HEK293T (cell line): ENCODE measurements around the gene UEVLD.

Experiments used
- CTCF ChIA-PET: fragments of 350-600 bp; formaldehyde crosslinking; extraction: SDS; loops from one replicate; lab custom pipeline; 2021; ENCODE audit warnings: antibody characterized with exemption, inconsistent platforms; lab: Yijun Ruan, JAX
- POLR2A ChIA-PET: fragments of 350-600 bp; formaldehyde crosslinking; extraction: SDS; loops from one replicate; lab custom pipeline; 2020; ENCODE audit warnings: antibody characterized with exemption, inconsistent platforms; lab: Yijun Ruan, JAX
- DNase-seq: peaks from one replicate; pipeline ENCODE4 v3.0.0; 2012; ENCODE audit warnings: mixed read lengths; ENCODE audit errors: extremely low spot score
- ARNT ChIP-seq: fragments of 450-650 bp; IDR thresholded peaks from 2 replicates; pipeline ENCODE4 v1.6.1; 2017; ENCODE audit warnings: mild to moderate bottlenecking
- BHLHE40 ChIP-seq: fragments of 450-650 bp; IDR thresholded peaks from 2 replicates; pipeline ENCODE4 v1.6.1; 2016; ENCODE audit warnings: mild to moderate bottlenecking, moderate library complexity, borderline replicate concordance
- CTBP1 ChIP-seq: fragments of 450-650 bp; IDR thresholded peaks from 2 replicates; pipeline ENCODE4 v1.6.1; 2016; ENCODE audit warnings: borderline replicate concordance
- ELF4 ChIP-seq: fragments of 450-650 bp; IDR thresholded peaks from 2 replicates; pipeline ENCODE4 v1.6.1; 2017; ENCODE audit warnings: antibody characterized with exemption
- FOXA1 ChIP-seq: fragments of 450-650 bp; IDR thresholded peaks from 2 replicates; pipeline ENCODE4 v1.6.1; 2016; ENCODE audit warnings: mild to moderate bottlenecking
- FOXK2 ChIP-seq: fragments of 450-650 bp; IDR thresholded peaks from 2 replicates; pipeline ENCODE4 v1.6.1; 2016; ENCODE audit warnings: mild to moderate bottlenecking
- FOXM1 ChIP-seq: fragments of 450-650 bp; IDR thresholded peaks from 2 replicates; pipeline ENCODE4 v1.6.1; 2017; ENCODE audit warnings: mild to moderate bottlenecking, borderline replicate concordance
- HDGF ChIP-seq: fragments of 450-650 bp; IDR thresholded peaks from 2 replicates; pipeline ENCODE4 v1.6.1; 2017; ENCODE audit warnings: antibody characterized with exemption, borderline replicate concordance
- L3MBTL2 ChIP-seq: fragments of 450-650 bp; conservative IDR thresholded peaks from 2 replicates; pipeline ENCODE4 v1.6.1; 2016; ENCODE audit warnings: mild to moderate bottlenecking
- LEF1 ChIP-seq: fragments of 450-650 bp; IDR thresholded peaks from 2 replicates; pipeline ENCODE4 v1.6.1; 2017; ENCODE audit warnings: mild to moderate bottlenecking, borderline replicate concordance
- NFRKB ChIP-seq: fragments of 450-650 bp; IDR thresholded peaks from 2 replicates; pipeline ENCODE4 v1.6.1; 2016; ENCODE audit warnings: mild to moderate bottlenecking, moderate library complexity
- SP1 ChIP-seq: fragments of 450-650 bp; IDR thresholded peaks from 2 replicates; pipeline ENCODE4 v1.6.1; 2017
- SUZ12 ChIP-seq: fragments of 450-650 bp; IDR thresholded peaks from 2 replicates; pipeline ENCODE4 v1.6.1; 2016; ENCODE audit warnings: mild to moderate bottlenecking
- TARDBP ChIP-seq: fragments of 450-650 bp; IDR thresholded peaks from 2 replicates; pipeline ENCODE4 v1.6.1; 2016
- ZNF384 ChIP-seq: fragments of 450-650 bp; IDR thresholded peaks from 2 replicates; pipeline ENCODE4 v1.6.1; 2016
- TF ChIP-seq, protein P1 (sequence below): fragments of 450-650 bp; IDR thresholded peaks from 2 replicates; pipeline ENCODE4 v1.6.1; 2016

The UEVLD gene

DNA sequence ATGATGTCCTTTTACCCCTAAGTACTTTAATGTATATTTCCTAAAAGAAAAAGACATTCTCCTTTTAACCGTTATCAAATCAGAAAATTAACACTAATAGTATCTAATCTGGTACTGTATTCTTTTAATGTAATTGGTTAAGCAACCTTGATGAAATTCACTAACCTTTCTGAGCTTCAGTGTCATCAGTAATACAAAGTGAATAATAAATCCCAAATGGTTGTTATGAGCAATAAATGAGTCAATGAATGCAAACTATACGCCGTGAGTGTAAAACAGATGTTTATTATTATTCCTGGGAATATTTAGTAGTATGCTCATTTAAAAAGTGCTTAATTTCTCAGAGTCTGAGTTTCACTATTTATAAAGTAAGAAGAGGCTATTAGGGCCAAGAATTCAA, 21.5 kb downstream of the UEVLD start:
- TF ChIP-seq BHLHE40 (no peak), L3MBTL2 (no peak), NFRKB (no peak), ARNT (no peak), SUZ12 (no peak), LEF1 (no peak), HDGF (no peak), TARDBP (no peak), ZNF384 (no peak), ELF4 (no peak), CTBP1 (no peak), FOXA1 (no peak)
- TF ChIP-seq, protein P1, sequence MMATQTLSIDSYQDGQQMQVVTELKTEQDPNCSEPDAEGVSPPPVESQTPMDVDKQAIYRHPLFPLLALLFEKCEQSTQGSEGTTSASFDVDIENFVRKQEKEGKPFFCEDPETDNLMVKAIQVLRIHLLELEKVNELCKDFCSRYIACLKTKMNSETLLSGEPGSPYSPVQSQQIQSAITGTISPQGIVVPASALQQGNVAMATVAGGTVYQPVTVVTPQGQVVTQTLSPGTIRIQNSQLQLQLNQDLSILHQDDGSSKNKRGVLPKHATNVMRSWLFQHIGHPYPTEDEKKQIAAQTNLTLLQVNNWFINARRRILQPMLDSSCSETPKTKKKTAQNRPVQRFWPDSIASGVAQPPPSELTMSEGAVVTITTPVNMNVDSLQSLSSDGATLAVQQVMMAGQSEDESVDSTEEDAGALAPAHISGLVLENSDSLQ, result no peak
- ChIA-PET POLR2A (interaction anchor here (1.0 kb wide), 1 partner anchor 67 kb away, joined by 3 read pairs; the partner anchor contains the start of gene SPTY2D1), CTCF (no interaction called here)
- DNase-seq, result no peak

DNA sequence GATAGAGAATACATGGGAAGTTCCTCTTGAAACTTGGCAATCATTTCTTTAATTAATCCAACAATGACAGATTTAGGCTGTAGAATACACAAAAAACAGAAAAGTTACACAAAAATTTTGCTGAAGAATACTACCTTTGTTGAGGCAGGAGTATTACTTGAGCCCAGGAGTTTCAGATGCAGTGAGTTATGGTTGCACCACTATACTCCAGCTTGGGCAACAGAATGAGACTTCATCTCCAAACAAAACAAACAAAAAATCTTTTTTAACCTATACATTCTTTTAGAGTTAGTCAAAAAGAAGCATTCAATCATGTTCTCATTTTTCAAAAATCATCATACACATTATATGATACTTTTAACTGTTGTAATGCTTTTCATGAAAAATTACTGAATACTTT, 22.1 kb downstream of the UEVLD start:
- POLR2A ChIA-PET, result no interaction called here
- no peak for DNase-seq
- CTCF ChIA-PET, result no interaction called here
- TF ChIP-seq L3MBTL2 (no peak), FOXA1 (no peak), BHLHE40 (no peak), ARNT (no peak), HDGF (no peak), ZNF384 (no peak), NFRKB (no peak), SP1 (no peak), FOXM1 (no peak)

DNA sequence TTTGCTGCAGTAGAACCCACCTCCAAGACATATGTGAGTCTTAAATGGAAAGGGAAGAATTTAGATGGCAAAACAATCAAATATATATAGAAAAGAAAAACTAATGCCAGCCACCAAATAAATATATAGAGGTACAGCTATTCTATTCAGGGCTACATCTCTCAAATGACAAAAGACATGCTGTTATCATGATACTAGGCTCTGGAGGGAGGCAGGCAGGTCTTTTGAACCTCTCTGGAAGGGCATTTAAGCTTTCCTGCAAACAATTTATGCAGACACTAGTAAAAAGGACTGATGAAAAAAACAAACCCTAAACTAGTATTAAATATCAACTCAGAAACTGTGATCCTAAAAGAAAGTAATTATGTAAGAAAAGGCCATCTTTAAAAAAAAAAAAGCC, 24.4 kb downstream of the UEVLD start:
- ChIA-PET CTCF (no interaction called here), POLR2A (no interaction called here)
- DNase-seq, result no peak
- TF ChIP-seq TARDBP (no peak), ARNT (no peak), FOXK2 (no peak), ELF4 (no peak), SUZ12 (no peak), LEF1 (no peak), FOXM1 (no peak)

DNA sequence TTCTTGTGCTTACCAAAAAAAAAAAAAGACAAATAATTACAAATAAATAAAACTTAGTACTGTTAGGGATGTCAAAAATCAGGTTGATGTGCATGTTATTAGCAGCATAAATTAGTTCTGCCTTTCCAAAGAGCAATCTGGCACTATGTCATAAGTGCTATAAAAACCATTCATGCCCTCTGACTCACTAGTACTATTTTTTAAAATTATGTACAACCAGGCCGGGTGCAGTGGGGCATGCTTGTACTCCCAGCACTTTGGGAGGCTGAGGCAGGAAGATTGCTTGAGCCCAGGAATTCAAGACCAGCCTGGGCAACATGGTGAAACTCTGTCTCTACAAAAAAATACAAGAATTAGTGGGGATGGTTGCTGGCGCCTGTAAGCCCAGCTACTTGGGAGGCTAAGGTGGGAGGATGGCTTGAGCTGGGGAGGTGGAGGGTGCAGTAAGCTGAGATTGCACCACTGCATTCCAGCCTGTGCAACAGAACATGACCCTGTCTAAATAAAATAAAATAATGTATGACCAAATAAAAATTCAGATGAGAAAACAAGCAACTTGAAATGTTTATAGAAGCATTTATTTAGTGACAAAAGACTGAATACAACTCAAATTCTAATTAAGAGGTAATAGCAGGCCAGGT, 25.3 kb downstream of the UEVLD start:
- TF ChIP-seq SP1 (no peak), FOXM1 (no peak), ZNF384 (no peak), ELF4 (no peak), NFRKB (no peak), CTBP1 (no peak), HDGF (no peak), SUZ12 (no peak), FOXA1 (no peak), LEF1 (no peak), L3MBTL2 (no peak)
- TF ChIP-seq, protein P1, result no peak
- DNase-seq, result no peak
- POLR2A ChIA-PET, result no interaction called here
- CTCF ChIA-PET, result no interaction called here

DNA sequence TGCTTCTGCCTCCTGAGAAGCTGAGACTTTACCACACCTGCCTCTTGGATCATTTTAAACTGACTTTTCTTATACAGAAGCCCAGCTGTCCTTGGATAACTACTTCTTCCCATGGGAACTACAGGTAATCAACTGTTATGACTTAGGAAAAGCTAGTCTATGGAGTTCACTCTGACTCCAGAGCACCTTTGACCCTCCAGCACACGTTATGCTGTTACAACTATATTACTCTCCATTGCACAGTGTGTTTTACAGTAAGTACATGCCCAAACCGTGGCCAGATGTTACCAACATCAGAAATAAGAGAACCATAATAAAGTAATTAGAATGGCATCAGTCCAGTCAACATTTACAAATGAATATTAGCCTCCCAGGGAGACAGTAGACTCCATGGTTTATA, 40.5 kb downstream of the UEVLD start:
- ChIA-PET CTCF (interaction anchor here (0.6 kb wide), 1 partner anchor 102 kb away, joined by 4 read pairs; no protein-coding TSS in a partner anchor), POLR2A (interaction anchor here (0.8 kb wide), 1 partner anchor 22 kb away, joined by 3 read pairs; no protein-coding TSS in a partner anchor)
- DNase-seq, result no peak
- TF ChIP-seq NFRKB, result no peak
- TF ChIP-seq ZNF384, result no peak
- no peak for TF ChIP-seq FOXM1
- TF ChIP-seq SUZ12, result no peak
- TF ChIP-seq HDGF, result no peak
- TF ChIP-seq ELF4, result no peak
- TF ChIP-seq, protein P1, result no peak
- no peak for TF ChIP-seq CTBP1
- TF ChIP-seq SP1, result no peak
- TF ChIP-seq LEF1, result no peak
- no peak for TF ChIP-seq TARDBP
- no peak for TF ChIP-seq L3MBTL2
- TF ChIP-seq FOXK2, result no peak
- no peak for TF ChIP-seq FOXA1
- TF ChIP-seq ARNT, result no peak
- no peak for TF ChIP-seq BHLHE40

DNA sequence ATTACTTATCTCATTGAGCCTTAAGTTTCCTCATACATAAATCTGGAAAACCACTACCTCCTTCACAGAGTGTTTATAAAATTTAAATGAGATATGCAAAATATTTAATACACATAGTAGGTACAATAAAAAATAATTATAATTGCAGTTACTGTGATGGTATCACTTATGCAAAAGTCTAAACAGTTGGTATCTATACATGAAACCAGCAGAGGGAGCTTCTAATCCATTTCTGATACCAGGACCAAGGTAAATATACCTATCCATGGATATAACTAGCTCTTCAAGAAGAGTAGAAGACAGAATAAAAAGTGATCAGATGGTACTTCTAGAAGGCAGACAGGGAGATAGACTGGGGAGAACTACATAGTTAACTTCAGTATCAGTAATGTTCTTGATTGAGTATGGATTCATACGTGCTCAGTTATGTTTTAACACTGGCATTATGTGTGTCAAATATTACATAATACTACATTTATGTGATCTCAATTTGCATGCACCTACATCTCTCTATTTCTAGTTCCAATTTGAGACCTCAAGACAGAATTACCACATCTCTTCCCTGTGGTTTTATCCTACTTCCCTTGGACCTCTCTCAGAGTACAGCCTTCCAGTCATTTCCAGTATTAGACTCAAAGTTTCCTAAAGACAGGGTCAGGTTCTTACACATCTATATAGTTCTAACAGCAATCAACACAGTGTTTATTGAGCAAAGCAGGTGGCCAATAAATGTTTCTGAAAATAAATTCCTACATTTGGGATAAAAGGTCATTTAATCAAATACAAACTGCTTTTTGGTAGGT, 48.1 kb downstream of the UEVLD start:
- POLR2A ChIA-PET, result no interaction called here
- no peak for TF ChIP-seq FOXA1
- no peak for TF ChIP-seq SP1
- TF ChIP-seq TARDBP, result no peak
- TF ChIP-seq BHLHE40, result no peak
- TF ChIP-seq, protein P1, result no peak
- TF ChIP-seq FOXM1, result no peak
- no peak for TF ChIP-seq FOXK2
- TF ChIP-seq L3MBTL2, result no peak
- TF ChIP-seq SUZ12, result no peak
- no peak for TF ChIP-seq ZNF384
- TF ChIP-seq CTBP1, result no peak
- TF ChIP-seq LEF1, result no peak
- no peak for TF ChIP-seq ELF4
- TF ChIP-seq HDGF, result no peak
- no peak for TF ChIP-seq ARNT
- TF ChIP-seq NFRKB, result no peak
- no peak for DNase-seq
- CTCF ChIA-PET, result interaction anchor here (0.6 to 2.2 kb wide), 10 partner anchors 9 to 425 kb away, joined by 3 to 7 read pairs (median 3); no protein-coding TSS in a partner anchor
